Medulla oblongata (tissue), 1 donor: ENCODE data around the gene LAMP5.

Source experiments
- DNase-seq: peaks from one replicate; pipeline ENCODE4 v3.0.0-alpha.2; 2015; ENCODE audit errors: extremely low spot score

The LAMP5 gene

GRCh38 chr20:9534025-9534424, 19.6 kb downstream of the LAMP5 start:
- DNase-seq, result no peak

- DNase-seq, result no peak
Observed at GRCh38 chr20:9535449-9535848, 21.1 kb downstream of the LAMP5 start.

GRCh38 chr20:9543214-9543613, 28.8 kb downstream of the LAMP5 start:
- DNase-seq, result no peak

- no peak for DNase-seq
Observed at GRCh38 chr20:9550283-9550682, 35.9 kb downstream of the LAMP5 start.

- no peak for DNase-seq
Observed at GRCh38 chr20:9550871-9551270, 36.5 kb downstream of the LAMP5 start.

GRCh38 chr20:9551808-9552550, 37.6 kb downstream of the LAMP5 start:
- no peak for DNase-seq

- no peak for DNase-seq
Observed at GRCh38 chr20:9555781-9556180, 41.4 kb downstream of the LAMP5 start.

GRCh38 chr20:9557411-9557810, 43.0 kb downstream of the LAMP5 start:
- no peak for DNase-seq

- no peak for DNase-seq
Observed at GRCh38 chr20:9565910-9566550, 51.6 kb downstream of the LAMP5 start.

GRCh38 chr20:9566977-9567376, 52.6 kb downstream of the LAMP5 start:
- DNase-seq, result no peak

GRCh38 chr20:9570612-9571011, 56.2 kb downstream of the LAMP5 start:
- no peak for DNase-seq

GRCh38 chr20:9571783-9572182, 57.4 kb downstream of the LAMP5 start:
- DNase-seq, result no peak

GRCh38 chr20:9572670-9573069, 58.3 kb downstream of the LAMP5 start:
- DNase-seq, result peak; percentile 29

- no peak for DNase-seq
Observed at GRCh38 chr20:9573335-9574151, 59.2 kb downstream of the LAMP5 start.

- DNase-seq, result no peak
Observed at GRCh38 chr20:9574181-9574580, 59.8 kb downstream of the LAMP5 start.

GRCh38 chr20:9574776-9575175, 60.4 kb downstream of the LAMP5 start:
- DNase-seq, result no peak

GRCh38 chr20:9575836-9576235, 61.4 kb downstream of the LAMP5 start:
- DNase-seq, result no peak

GRCh38 chr20:9576695-9577094, 62.3 kb downstream of the LAMP5 start:
- no peak for DNase-seq

- DNase-seq, result no peak
Observed at GRCh38 chr20:9577397-9577796, 63.0 kb downstream of the LAMP5 start.

GRCh38 chr20:9578594-9578993, 64.2 kb downstream of the LAMP5 start:
- DNase-seq, result no peak
